ENCODE measurements around the gene ABCC6. TPM values are rescaled to one million over a fixed set of nuclear protein-coding genes. Genes with fewer than 3 reads are reported as not detected.

ABCC6 gene
- polyA plus RNA-seq, 3 donors: 6.1 to 16.5 (median 14.7) TPM

DNA sequence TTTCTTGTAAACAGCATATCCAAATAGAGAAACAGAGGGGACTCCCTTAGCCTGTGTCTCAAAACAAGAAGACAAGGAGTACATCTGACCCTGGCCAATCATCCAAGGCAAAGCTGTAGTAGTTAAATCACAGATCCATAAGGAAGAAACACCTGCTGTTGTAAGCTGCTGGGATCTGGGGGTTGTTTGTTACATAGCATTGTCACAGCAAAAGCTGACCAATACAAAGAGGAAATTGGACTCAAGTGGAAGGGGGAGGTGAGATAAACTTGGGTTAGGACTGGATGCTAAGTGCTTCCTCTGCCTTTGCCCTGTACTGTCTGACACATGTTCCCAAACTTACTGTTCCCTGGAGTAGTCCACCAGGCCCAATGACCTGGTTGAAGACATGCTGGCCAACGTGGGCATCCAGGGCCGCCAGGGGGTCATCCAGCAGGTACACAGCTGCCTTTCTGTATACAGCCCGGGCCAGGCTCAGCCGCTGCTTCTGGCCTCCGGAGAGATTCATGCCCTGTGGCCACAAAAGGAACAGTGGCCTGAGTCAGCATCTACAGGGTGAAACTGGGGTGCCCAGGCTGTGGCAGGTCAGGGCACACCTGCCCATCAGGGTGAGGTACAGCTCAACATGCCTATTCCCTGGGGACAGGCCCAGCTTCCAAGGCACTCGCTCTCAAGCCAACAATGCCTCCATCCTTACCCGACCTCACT is 44.7 kb downstream of the ABCC6 start:
- H3K4me1 ChIP-seq (ENCODE audit: control insufficient read depth in 1 of 2, insufficient read depth in 2 of 2, low read length in 2 of 2): no peaks in the 10 kb centered on the region
- no peak for DNase-seq
- H3K9me3 ChIP-seq (replicated peaks in 1 of 2; ENCODE audit: control insufficient read depth in 1 of 2, insufficient read depth in 1 of 2, low read length in 2 of 2): peaks cover 5% of the 10 kb centered on the region in 2 donors
- Mint-ChIP-seq H3K9me3 (peaks cover 2 to 15% (median 8%) of the 10 kb centered on the region in 7 donors), H3K27ac (no peak overlapping the region), H3K36me3 (peaks cover 58 to 61% of the 10 kb centered on the region in 2 donors), H3K4me3 (no peak overlapping the region), H3K4me1 (no peaks in the 10 kb centered on the region), H3K27me3 (ENCODE audit: low read depth in 3 of 3) (peaks cover 0 to 3% (median 0%) of the 10 kb centered on the region in 3 donors)
- peaks cover 27 to 52% of the 10 kb centered on the region in 2 donors for H3K36me3 ChIP-seq (replicated peaks in 1 of 2; ENCODE audit: control insufficient read depth in 1 of 2, insufficient read depth in 2 of 2, low read length in 2 of 2)
- H2AFZ ChIP-seq (ENCODE audit: insufficient read depth, low read depth, low read length, poor library complexity, severe bottlenecking): no peak overlapping the region
- H3K4me2 ChIP-seq (replicated peaks; ENCODE audit: extremely low read depth, low read length, poor library complexity, severe bottlenecking): no peak overlapping the region
- no peak overlapping the region for H3K9ac ChIP-seq (ENCODE audit: insufficient read depth, low read length, poor library complexity, severe bottlenecking)
- intact Hi-C loops (cut with micrococcal nuclease): loop anchor here in 1 of 2 donors (10.0 kb wide), 1 partner anchor 64 kb away; no protein-coding TSS in a partner anchor
- no peaks in the 10 kb centered on the region for H4K20me1 ChIP-seq (ENCODE audit: insufficient read depth, low read length)
- no peaks in the 10 kb centered on the region for H3K27me3 ChIP-seq (ENCODE audit: control insufficient read depth in 2 of 2, insufficient read depth in 2 of 2, low read length in 2 of 2)
- H3K27ac ChIP-seq (ENCODE audit: low read depth in 1 of 2, low read length in 2 of 2): no peak overlapping the region
- H3K4me3 ChIP-seq (replicated peaks in 1 of 3; ENCODE audit: low read depth in 2 of 3, low read length in 3 of 3): no peak overlapping the region
- WGBS (ENCODE audit: insufficient coverage): 98% methylated on average over 7 of the region's 7 CpGs
- H3K79me2 ChIP-seq (ENCODE audit: insufficient read depth, low read length): no peaks in the 10 kb centered on the region
- TF ChIP-seq, protein P1, sequence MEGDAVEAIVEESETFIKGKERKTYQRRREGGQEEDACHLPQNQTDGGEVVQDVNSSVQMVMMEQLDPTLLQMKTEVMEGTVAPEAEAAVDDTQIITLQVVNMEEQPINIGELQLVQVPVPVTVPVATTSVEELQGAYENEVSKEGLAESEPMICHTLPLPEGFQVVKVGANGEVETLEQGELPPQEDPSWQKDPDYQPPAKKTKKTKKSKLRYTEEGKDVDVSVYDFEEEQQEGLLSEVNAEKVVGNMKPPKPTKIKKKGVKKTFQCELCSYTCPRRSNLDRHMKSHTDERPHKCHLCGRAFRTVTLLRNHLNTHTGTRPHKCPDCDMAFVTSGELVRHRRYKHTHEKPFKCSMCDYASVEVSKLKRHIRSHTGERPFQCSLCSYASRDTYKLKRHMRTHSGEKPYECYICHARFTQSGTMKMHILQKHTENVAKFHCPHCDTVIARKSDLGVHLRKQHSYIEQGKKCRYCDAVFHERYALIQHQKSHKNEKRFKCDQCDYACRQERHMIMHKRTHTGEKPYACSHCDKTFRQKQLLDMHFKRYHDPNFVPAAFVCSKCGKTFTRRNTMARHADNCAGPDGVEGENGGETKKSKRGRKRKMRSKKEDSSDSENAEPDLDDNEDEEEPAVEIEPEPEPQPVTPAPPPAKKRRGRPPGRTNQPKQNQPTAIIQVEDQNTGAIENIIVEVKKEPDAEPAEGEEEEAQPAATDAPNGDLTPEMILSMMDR (IDR thresholded peaks at IDR 0.05): no peak

- no peak overlapping the region for H2AFZ ChIP-seq (ENCODE audit: insufficient read depth, low read depth, low read length, poor library complexity, severe bottlenecking)
- peaks cover 0 to 3% (median 0%) of the 10 kb centered on the region in 3 donors for H3K27me3 Mint-ChIP-seq (ENCODE audit: low read depth in 3 of 3)
- TF ChIP-seq, protein P1 (IDR thresholded peaks at IDR 0.05): no peak
- no peak overlapping the region for H3K9ac ChIP-seq (ENCODE audit: insufficient read depth, low read length, poor library complexity, severe bottlenecking)
- H3K27ac Mint-ChIP-seq: no peak overlapping the region
- DNase-seq: no peak
- H3K27ac ChIP-seq (ENCODE audit: low read depth in 1 of 2, low read length in 2 of 2): no peak overlapping the region
- no peak overlapping the region for H3K4me3 Mint-ChIP-seq
- peaks cover 2 to 15% (median 8%) of the 10 kb centered on the region in 7 donors for H3K9me3 Mint-ChIP-seq
- H3K79me2 ChIP-seq (ENCODE audit: insufficient read depth, low read length): no peaks in the 10 kb centered on the region
- H3K4me3 ChIP-seq (replicated peaks in 1 of 3; ENCODE audit: low read depth in 2 of 3, low read length in 3 of 3): no peak overlapping the region
- intact Hi-C loops (cut with micrococcal nuclease): loop anchor here in 1 of 2 donors (10.0 kb wide), 1 partner anchor 62 kb away; no protein-coding TSS in a partner anchor
- peaks cover 32 to 60% of the 10 kb centered on the region in 2 donors for H3K36me3 ChIP-seq (replicated peaks in 1 of 2; ENCODE audit: control insufficient read depth in 1 of 2, insufficient read depth in 2 of 2, low read length in 2 of 2)
- H4K20me1 ChIP-seq (ENCODE audit: insufficient read depth, low read length): no peaks in the 10 kb centered on the region
- peaks cover 5% of the 10 kb centered on the region in 2 donors for H3K9me3 ChIP-seq (replicated peaks in 1 of 2; ENCODE audit: control insufficient read depth in 1 of 2, insufficient read depth in 1 of 2, low read length in 2 of 2)
- H3K4me1 Mint-ChIP-seq: no peaks in the 10 kb centered on the region
- H3K27me3 ChIP-seq (ENCODE audit: control insufficient read depth in 2 of 2, insufficient read depth in 2 of 2, low read length in 2 of 2): no peaks in the 10 kb centered on the region
- no peak overlapping the region for H3K4me2 ChIP-seq (replicated peaks; ENCODE audit: extremely low read depth, low read length, poor library complexity, severe bottlenecking)
- peaks cover 59 to 69% of the 10 kb centered on the region in 2 donors for H3K36me3 Mint-ChIP-seq
- no peaks in the 10 kb centered on the region for H3K4me1 ChIP-seq (ENCODE audit: control insufficient read depth in 1 of 2, insufficient read depth in 2 of 2, low read length in 2 of 2)
These were observed 47.0 kb downstream of the ABCC6 start for GRCh38 chr16:16176328-16176727.

All from CD14-positive monocyte (primary cell).